Chondrocyte (in vitro differentiated cells): ENCODE measurements around the gene EEF1AKMT4. TPM values are rescaled to one million over a fixed set of nuclear protein-coding genes. Genes with fewer than 3 reads are reported as not detected.

Experiments used
- DNase-seq: peaks from one replicate; pipeline ENCODE4 v3.0.0; 2021; ENCODE audit warnings: mixed read lengths, low spot score
- H3K27ac Mint-ChIP-seq: one replicate; pipeline ENCODE4 v1.8.0; 2021; ENCODE audit warnings: mild to moderate bottlenecking, moderate library complexity, mixed read lengths; ENCODE audit not compliant: unreplicated experiment
- H3K27me3 Mint-ChIP-seq: 2 replicates; pipeline ENCODE4 v1.8.0; 2021; ENCODE audit warnings: low read depth, mixed read lengths
- H3K36me3 Mint-ChIP-seq: 2 replicates; pipeline ENCODE4 v1.8.0; 2021; ENCODE audit warnings: low read depth, mixed read lengths
- H3K4me1 Mint-ChIP-seq: 2 replicates; pipeline ENCODE4 v1.8.0; 2021; ENCODE audit warnings: low read depth, mild to moderate bottlenecking, mixed read lengths
- H3K4me3 Mint-ChIP-seq: one replicate; pipeline ENCODE4 v1.8.0; 2021; ENCODE audit warnings: mild to moderate bottlenecking, moderate library complexity, mixed read lengths; ENCODE audit not compliant: unreplicated experiment
- H3K9me3 Mint-ChIP-seq: 2 replicates; pipeline ENCODE4 v1.8.0; 2021; ENCODE audit warnings: low read depth, mixed read lengths
- CTCF ChIP-seq: fragments of 200-600 bp; sonication (generic); IDR thresholded peaks from 2 replicates; pipeline ENCODE4 v1.5.0; 2021; ENCODE audit warnings: antibody characterized with exemption, mild to moderate bottlenecking, moderate library complexity
- total RNA-seq: library from RNA; stranded (reverse); gene quantifications from 3 replicates; pipeline ENCODE4 v1.2.1, GENCODE V29; 2021

EEF1AKMT4 gene
- total RNA-seq, 1 donor from 2014 or later = 4.3 TPM

- no peak for DNase-seq
- H3K27ac Mint-ChIP-seq = no peak overlapping the region
- no peaks in the 10 kb centered on the region for H3K4me1 Mint-ChIP-seq
- H3K4me3 Mint-ChIP-seq = no peak overlapping the region
- no peak for TF ChIP-seq CTCF
- no peaks in the 10 kb centered on the region for H3K36me3 Mint-ChIP-seq
- H3K27me3 Mint-ChIP-seq = peaks cover 43% of the 10 kb centered on the region
- no peaks in the 10 kb centered on the region for H3K9me3 Mint-ChIP-seq
Observed at GRCh38 chr3:184275381-184275701, 25.9 kb downstream of the EEF1AKMT4 start.

GRCh38 chr3:184275961-184276910, 26.8 kb downstream of the EEF1AKMT4 start, which contains the start of gene ECE2:
Gene ECE2, plus strand, starts transcription at chr3:184276022. Its CDS starts 132 bp downstream, at chr3:184276154.
- DNase-seq = peak; percentile 89
- H3K9me3 Mint-ChIP-seq = no peaks in the 10 kb centered on the region
- peaks cover 40% of the 10 kb centered on the region for H3K27me3 Mint-ChIP-seq
- no peaks in the 10 kb centered on the region for H3K36me3 Mint-ChIP-seq
- H3K4me3 Mint-ChIP-seq = no peak within 1 kb of the TSS
- no peak for TF ChIP-seq CTCF
- no peak within 1 kb of the TSS for H3K27ac Mint-ChIP-seq
- H3K4me1 Mint-ChIP-seq = no peaks in the 10 kb centered on the region

GRCh38 chr3:184277366-184277765, 27.9 kb downstream of the EEF1AKMT4 start:
- no peaks in the 10 kb centered on the region for H3K9me3 Mint-ChIP-seq
- no peak overlapping the region for H3K27ac Mint-ChIP-seq
- TF ChIP-seq CTCF = no peak
- peaks cover 40% of the 10 kb centered on the region for H3K27me3 Mint-ChIP-seq
- H3K36me3 Mint-ChIP-seq = no peaks in the 10 kb centered on the region
- DNase-seq = no peak
- H3K4me3 Mint-ChIP-seq = no peak overlapping the region
- H3K4me1 Mint-ChIP-seq = no peaks in the 10 kb centered on the region

GRCh38 chr3:184282941-184283340, 33.5 kb downstream of the EEF1AKMT4 start:
- no peak for TF ChIP-seq CTCF
- H3K9me3 Mint-ChIP-seq = no peaks in the 10 kb centered on the region
- peaks cover 19% of the 10 kb centered on the region for H3K27me3 Mint-ChIP-seq
- H3K4me3 Mint-ChIP-seq = no peak overlapping the region
- H3K27ac Mint-ChIP-seq = no peak overlapping the region
- peaks cover 5% of the 10 kb centered on the region for H3K4me1 Mint-ChIP-seq
- peak; percentile 15 for DNase-seq
- H3K36me3 Mint-ChIP-seq = no peaks in the 10 kb centered on the region

GRCh38 chr3:184283681-184284080, 34.2 kb downstream of the EEF1AKMT4 start:
- no peak for TF ChIP-seq CTCF
- DNase-seq = peak; percentile 81
- no peak overlapping the region for H3K4me3 Mint-ChIP-seq
- H3K27me3 Mint-ChIP-seq = peaks cover 14% of the 10 kb centered on the region
- H3K9me3 Mint-ChIP-seq = no peaks in the 10 kb centered on the region
- peaks cover 5% of the 10 kb centered on the region for H3K4me1 Mint-ChIP-seq
- no peak overlapping the region for H3K27ac Mint-ChIP-seq
- no peaks in the 10 kb centered on the region for H3K36me3 Mint-ChIP-seq
